ENCODE results near the gene MRPL39.

DNA sequence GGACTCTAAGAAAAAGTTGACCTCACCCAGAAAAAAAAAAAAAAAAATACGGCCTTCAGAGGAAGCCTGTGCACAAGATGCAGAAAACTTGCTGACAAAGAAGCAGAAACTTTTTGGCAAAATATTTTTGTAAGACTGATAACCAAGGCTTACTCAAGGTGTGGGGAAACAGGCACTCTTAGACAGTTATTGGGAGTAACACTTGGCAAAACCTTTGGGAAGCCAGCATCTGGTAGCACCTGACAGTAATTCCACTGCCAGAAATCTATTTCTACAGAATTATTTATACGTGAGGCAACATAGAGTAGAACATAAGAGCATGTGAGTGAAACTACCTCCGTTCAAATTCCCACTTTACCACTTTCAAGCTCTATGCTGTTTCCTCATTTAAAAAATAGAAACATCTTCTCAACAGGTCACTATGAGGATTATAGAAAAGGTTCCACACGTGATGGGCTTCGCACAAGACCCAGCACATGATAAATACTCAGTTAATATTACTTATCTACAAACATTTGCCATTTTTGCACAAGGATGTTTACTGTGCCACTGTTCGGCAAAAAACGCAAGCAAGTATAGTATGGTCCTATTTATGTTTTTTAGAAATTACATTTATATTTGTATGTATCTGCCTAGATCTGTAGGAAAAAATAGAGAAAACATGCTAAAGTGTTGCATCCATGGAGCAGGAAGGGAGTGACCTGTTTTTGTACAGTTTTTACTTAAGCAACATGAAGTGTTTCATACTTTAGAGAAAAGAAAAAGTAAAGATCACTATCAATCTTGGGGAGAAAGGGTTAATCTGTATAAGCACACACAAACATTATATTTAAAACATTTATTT is 22.2 kb downstream of the MRPL39 start:
- TF ChIP-seq PBX3 (IDR thresholded peaks at IDR 0.05), result no peak
- TF ChIP-seq ELF1 (IDR thresholded peaks at IDR 0.05), result no peak
- no peak for TF ChIP-seq RCOR1 (IDR thresholded peaks at IDR 0.05; ENCODE audit: low read length)
- TF ChIP-seq, protein P1, sequence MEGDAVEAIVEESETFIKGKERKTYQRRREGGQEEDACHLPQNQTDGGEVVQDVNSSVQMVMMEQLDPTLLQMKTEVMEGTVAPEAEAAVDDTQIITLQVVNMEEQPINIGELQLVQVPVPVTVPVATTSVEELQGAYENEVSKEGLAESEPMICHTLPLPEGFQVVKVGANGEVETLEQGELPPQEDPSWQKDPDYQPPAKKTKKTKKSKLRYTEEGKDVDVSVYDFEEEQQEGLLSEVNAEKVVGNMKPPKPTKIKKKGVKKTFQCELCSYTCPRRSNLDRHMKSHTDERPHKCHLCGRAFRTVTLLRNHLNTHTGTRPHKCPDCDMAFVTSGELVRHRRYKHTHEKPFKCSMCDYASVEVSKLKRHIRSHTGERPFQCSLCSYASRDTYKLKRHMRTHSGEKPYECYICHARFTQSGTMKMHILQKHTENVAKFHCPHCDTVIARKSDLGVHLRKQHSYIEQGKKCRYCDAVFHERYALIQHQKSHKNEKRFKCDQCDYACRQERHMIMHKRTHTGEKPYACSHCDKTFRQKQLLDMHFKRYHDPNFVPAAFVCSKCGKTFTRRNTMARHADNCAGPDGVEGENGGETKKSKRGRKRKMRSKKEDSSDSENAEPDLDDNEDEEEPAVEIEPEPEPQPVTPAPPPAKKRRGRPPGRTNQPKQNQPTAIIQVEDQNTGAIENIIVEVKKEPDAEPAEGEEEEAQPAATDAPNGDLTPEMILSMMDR (IDR thresholded peaks at IDR 0.05), result no peak
- no peak for TF ChIP-seq TCF12 (IDR thresholded peaks at IDR 0.05)
- TF ChIP-seq REST (IDR thresholded peaks at IDR 0.05; ENCODE audit: low read depth, low read length), result no peak
- no peak for TF ChIP-seq EP300 (IDR thresholded peaks at IDR 0.05; ENCODE audit: borderline replicate concordance in 1 of 2, low read depth in 1 of 2, low read length in 1 of 2)
- TF ChIP-seq USF2 (IDR thresholded peaks at IDR 0.05; ENCODE audit: borderline replicate concordance, low read depth, low read length), result no peak
- TF ChIP-seq FOXM1 (IDR thresholded peaks at IDR 0.05; ENCODE audit: low read depth), result no peak
- no peak for TF ChIP-seq POLR2AphosphoS5 (IDR thresholded peaks at IDR 0.05; ENCODE audit: low read depth, low read length)
- TF ChIP-seq RFX5 (IDR thresholded peaks at IDR 0.05; ENCODE audit: low read length), result no peak
- TF ChIP-seq FOSL2 (IDR thresholded peaks at IDR 0.05; ENCODE audit: borderline replicate concordance, low read depth), result no peak
- TF ChIP-seq YY1 (IDR thresholded peaks at IDR 0.05; ENCODE audit: low read depth), result no peak
